Activated T-cell treated with anti-CD3 and anti-CD28 coated beads, Interleukin-2, amount 50 U/mL, for 48 hours (primary cell): ENCODE data around the gene AP1S1.
"Not testable (repeated sequence)": the region's sequence is repeated elsewhere in the genome, so short reads cannot be mapped to it uniquely, and the experiment has no call there.

Source experiments
- DNase-seq, 2 experiments: peaks; one replicate each; pipeline ENCODE4 v3.0.0-alpha.2; 2020

The AP1S1 gene

GRCh38 chr7:101171442-101171837 is 17.2 kb downstream of the AP1S1 start:
- peak in 1 of 2 experiments; percentile 25 for DNase-seq

- peak in 1 of 2 experiments; percentile 26 for DNase-seq
Measured at GRCh38 chr7:101172005-101172853, 18.0 kb downstream of the AP1S1 start.

- DNase-seq = peak in 1 of 2 experiments; percentile 51
Measured at GRCh38 chr7:101172854-101173751, 18.8 kb downstream of the AP1S1 start.

DNA sequence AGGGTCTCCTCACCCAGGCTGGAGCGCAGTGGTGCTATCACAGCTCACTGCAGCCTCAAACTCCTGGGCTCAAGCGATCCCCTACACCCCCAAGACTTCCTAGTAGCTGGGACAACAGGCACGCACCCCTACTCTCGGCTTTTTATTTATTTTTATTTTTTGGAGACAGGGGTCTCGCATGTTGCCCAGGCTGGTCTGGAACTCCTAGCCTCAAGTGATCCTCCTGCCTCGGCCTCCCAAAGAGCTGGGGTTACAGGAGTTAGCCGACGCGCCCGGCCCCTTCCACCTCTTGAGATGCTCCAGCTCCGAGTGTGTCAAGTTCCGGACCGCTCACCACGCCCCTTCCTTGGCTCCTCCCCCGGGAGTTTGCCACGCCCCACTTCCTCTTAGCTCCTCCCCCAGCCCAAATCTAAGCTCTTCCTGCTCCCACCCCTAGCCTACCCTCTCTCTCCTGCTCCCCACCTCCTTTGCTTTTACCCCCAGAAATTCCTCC is 19.5 kb downstream of the AP1S1 start:
- DNase-seq = peak; percentile 85 to 89

DNA sequence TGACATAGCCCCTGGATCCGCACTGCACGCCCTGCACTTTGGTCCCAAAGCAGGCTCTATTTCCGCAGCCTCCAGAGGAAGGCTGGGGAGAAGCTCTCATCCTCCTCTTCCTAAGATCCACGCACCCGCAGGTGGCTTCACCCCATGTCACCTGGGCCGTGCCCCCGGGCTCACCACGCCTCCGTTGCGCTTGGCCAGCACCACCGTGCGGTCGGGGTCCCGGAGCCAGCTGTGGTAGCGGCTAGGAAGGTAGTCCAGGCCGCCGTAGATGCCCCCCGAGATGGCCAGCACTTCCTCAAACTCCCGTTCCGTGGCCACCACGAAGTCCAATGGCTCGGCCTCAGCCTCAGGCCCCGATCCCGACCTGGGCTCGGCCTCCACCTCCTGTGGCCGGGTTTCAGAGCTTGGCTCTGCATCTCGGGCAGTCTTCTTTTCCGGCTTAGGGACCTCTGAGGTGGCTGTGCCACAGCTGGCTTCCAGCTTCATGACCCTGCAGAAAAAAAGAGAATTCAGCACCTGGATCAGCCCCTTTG is 20.1 kb downstream of the AP1S1 start:
- no peak for DNase-seq

DNA sequence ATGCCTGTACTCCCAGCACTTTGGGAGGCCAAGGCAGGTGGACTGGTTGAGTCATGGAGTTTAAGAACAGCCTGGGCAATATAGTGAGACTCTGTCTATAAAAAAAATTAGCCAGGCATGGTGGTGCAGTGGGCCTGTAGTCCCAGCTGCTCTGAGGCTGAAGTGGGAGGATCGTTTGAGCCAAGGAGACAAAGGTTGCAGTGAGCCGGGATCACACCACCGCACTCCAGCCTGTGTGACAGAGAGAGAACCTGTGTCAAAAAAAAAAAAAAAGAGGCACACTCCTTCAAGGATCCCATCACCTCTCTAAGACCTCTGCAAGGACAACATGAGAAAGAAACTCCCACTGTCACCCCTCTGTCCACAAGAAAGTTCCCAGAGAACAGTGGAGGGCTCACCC is 21.4 kb downstream of the AP1S1 start:
- DNase-seq = no peak

- DNase-seq = no peak
Measured at GRCh38 chr7:101177644-101178043, 23.4 kb downstream of the AP1S1 start.

- no peak for DNase-seq
Measured at GRCh38 chr7:101179117-101179516, 24.8 kb downstream of the AP1S1 start.

- no peak for DNase-seq
Measured at GRCh38 chr7:101179713-101180112, 25.4 kb downstream of the AP1S1 start.

DNA sequence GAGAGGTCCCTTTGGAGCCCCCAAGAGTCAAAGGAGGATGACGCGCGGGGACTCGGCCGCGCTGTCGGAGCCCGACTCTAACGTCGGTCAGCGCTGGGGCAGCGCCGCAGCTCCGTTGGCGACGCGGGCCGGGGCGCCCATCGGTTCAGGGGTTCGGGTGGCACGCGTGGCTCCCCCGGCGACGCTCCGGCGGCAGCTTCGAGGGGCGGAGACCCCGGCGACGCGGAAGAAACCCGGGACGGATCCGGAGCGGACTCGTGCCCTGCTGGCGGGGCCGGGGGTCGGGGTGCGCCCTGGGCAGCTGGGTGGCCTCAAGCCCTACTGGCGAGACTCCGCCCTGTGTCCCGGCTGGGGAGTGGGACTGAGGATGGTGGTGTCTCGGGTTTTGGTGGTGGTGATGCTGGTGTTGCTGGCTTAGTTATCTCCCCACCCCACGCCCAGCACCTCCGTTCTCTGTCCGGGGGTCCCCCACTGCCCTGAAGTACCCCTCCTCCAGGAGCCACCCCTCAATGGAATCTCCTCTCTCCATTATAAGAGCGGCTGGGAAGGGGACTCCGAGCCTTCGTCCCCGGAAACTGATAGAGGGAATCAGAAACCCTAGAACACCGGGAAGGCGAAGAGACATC is 26.0 kb downstream of the AP1S1 start, which contains the start of gene NAT16:
Gene NAT16 (minus strand): TSS at position 164 of the 626 bp plus-strand sequence. CDS start 5,486 bp downstream, outside the sequence.
- no peak for DNase-seq

DNA sequence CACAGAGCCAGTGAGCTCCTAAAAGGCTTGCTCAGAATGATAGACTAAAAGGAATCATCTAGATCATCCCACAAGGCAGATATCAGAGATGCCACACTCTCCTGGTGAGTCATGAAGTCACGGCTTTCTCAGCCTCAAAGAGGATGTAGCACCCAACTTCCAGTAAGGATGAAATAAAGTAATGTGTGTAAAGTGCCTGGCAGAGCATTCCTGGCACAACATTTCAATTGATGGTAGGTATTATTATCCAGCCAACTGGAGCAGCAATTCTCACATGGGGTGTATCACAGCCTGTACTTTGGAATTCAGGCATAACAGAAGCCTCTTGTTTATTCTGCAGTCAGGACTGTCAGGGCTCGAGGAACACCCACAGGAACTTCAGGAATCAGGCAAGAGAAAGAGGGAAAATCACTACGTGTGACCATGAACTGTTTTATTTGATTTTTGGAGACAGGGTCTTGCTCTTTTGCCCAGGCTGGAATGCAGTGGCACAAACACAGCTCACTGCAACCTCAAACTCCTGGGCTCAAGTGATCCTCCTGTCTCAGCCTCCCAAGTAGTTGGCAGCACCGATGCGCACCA is 31.1 kb downstream of the AP1S1 start:
- DNase-seq = no peak

DNA sequence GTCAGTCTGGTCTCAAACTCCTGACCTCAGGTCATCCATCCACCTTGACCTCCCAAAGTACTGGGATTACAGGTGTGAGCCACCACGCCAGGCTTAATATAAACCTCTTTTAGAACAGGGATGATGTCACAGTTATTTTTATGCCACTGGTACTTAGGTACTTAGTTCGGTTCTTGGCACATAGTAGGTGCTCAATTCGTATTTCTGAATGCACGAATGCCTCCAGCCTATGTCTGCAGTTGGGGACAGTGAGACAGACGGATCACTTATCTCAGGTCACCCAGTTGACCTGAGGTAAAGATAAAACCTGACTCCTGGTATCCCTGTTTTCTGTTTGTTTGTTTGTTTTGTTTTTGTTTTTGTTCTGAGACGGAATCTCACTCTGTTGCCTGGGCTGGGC is 31.9 kb downstream of the AP1S1 start:
- no peak for DNase-seq

DNA sequence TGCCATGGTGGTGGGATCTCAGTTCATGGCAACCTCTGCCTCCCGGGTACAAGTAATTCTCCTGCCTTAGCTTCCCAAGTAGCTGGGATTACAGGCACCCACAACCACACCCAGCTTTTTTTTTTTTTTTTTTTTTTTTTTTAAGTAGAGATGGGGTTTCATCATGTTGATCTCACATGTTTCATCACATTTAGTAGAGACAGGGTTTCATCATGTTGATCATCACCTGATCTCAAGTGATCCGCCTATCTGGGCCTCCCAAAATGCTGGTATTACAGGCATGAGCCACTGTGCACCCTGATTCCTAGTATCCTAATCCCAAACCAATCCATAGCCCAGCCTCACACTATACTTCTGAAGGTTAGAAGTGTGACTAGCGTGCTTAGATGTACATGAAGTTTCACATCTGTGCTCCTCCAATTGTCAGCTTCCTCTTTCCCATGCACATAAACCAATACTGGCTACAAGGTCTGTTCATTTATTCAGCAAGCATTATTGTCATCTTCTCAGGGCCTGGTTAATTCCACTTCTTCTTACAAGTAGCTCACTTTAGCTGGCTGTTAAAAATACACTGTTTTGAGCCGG is 32.7 kb downstream of the AP1S1 start:
- no peak for DNase-seq

- no peak for DNase-seq
Measured at GRCh38 chr7:101189109-101189508, 34.8 kb downstream of the AP1S1 start.

DNA sequence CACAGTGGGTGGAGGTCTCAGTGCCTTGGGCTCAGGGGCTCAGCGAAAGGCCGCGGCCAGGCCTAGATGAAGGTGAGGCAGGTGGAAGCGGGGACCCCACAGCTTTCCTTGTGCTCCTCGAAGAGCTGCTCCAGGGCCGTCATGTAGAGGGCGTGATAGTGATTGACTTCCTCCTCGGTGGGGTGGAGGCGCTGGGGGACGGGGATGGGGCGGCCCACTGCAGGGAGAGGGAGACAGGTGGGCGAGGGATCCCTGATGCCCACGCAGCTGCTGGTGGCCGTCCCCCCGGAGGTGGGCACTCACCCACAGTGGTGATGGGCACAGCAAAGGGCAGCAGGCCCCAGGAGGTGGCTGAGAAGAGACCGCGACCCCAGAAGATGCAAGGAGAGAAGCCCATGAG is 41.6 kb downstream of the AP1S1 start:
- DNase-seq = no peak

DNA sequence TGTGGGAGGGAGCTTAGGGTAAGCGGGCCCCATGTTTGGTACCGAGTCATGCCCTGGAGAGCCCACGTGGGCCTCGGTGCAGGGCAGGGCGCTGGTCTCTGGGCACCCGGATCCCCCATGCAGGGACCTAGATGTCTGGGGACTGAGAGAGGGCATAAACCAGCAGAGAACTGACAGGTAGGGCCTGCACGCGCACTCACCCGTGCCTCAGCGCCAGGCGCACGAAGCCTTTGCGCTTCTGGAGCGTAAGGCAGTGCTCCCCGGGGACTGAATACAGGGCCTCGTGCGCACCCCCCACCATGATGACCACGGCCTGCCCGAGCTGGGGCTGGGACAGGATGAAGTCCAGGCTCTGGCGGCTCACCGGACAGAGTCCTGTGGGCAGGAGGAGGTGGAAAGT is 43.7 kb downstream of the AP1S1 start:
- no peak for DNase-seq

DNA sequence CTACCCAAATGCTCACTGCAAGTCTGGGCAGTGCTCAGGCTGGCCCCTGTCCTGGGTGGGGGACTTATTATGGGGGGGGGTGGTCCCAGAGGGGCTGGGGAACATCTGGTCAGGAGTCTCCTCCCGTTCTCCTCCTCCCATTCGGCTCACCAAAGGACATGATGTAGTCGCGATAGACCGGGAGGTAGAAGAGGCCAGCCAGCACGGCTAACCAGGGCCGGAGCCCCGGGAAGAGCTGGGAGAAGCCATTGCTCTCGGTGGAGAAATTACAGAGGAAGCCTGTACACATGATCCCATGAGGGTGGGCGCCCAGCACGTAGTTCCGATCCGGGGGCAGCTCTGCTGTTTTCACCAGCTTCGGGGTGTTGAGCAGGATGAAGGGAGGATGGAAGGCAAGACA is 44.2 kb downstream of the AP1S1 start:
- DNase-seq = no peak

GRCh38 chr7:101199522-101199921 is 45.2 kb downstream of the AP1S1 start:
- not testable (repeated sequence) for DNase-seq

DNA sequence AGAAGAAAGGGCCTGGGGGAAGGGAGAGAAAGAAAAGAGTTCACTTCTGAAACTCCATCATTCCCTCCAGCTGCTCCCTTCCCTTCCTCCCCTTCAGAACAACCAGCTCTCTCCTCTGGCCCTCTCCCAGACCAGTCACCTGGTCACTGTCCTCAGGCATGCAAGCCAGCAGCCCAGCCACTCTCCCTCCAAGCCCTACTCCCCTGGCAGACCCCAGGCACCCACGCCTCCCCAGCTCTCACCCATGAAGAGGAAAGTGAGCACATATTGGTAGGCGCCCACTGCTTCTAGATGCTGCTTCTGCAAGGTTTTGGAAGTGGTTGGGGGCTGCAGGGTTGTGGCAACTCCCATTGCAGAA is 46.2 kb downstream of the AP1S1 start:
- DNase-seq = no peak

GRCh38 chr7:101200862-101201599 is 46.8 kb downstream of the AP1S1 start, which contains the start of gene MOGAT3:
MOGAT3 (minus strand) TSS chr7:101201036; CDS start chr7:101200854, 182 bp downstream.
- no peak for DNase-seq
